Colon (tissue), 2 donors: ENCODE results near the gene SSH2.
"Not testable (repeated sequence)": the region's sequence is repeated elsewhere in the genome, so short reads cannot be mapped to it uniquely, and the experiment has no call there.

Source experiments
- FAIRE-seq: peaks from 2 replicates; lab custom pipeline; 2012; peaks lifted over from hg19 to GRCh38; lab: Jason Lieb, UNC
- donor health status: control.
- donor health status: control.

The SSH2 gene, protein sequence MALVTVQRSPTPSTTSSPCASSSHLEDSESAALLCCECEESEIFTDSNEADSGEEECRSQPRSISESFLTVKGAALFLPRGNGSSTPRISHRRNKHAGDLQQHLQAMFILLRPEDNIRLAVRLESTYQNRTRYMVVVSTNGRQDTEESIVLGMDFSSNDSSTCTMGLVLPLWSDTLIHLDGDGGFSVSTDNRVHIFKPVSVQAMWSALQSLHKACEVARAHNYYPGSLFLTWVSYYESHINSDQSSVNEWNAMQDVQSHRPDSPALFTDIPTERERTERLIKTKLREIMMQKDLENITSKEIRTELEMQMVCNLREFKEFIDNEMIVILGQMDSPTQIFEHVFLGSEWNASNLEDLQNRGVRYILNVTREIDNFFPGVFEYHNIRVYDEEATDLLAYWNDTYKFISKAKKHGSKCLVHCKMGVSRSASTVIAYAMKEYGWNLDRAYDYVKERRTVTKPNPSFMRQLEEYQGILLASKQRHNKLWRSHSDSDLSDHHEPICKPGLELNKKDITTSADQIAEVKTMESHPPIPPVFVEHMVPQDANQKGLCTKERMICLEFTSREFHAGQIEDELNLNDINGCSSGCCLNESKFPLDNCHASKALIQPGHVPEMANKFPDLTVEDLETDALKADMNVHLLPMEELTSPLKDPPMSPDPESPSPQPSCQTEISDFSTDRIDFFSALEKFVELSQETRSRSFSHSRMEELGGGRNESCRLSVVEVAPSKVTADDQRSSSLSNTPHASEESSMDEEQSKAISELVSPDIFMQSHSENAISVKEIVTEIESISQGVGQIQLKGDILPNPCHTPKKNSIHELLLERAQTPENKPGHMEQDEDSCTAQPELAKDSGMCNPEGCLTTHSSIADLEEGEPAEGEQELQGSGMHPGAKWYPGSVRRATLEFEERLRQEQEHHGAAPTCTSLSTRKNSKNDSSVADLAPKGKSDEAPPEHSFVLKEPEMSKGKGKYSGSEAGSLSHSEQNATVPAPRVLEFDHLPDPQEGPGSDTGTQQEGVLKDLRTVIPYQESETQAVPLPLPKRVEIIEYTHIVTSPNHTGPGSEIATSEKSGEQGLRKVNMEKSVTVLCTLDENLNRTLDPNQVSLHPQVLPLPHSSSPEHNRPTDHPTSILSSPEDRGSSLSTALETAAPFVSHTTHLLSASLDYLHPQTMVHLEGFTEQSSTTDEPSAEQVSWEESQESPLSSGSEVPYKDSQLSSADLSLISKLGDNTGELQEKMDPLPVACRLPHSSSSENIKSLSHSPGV (N-terminal part only)

DNA sequence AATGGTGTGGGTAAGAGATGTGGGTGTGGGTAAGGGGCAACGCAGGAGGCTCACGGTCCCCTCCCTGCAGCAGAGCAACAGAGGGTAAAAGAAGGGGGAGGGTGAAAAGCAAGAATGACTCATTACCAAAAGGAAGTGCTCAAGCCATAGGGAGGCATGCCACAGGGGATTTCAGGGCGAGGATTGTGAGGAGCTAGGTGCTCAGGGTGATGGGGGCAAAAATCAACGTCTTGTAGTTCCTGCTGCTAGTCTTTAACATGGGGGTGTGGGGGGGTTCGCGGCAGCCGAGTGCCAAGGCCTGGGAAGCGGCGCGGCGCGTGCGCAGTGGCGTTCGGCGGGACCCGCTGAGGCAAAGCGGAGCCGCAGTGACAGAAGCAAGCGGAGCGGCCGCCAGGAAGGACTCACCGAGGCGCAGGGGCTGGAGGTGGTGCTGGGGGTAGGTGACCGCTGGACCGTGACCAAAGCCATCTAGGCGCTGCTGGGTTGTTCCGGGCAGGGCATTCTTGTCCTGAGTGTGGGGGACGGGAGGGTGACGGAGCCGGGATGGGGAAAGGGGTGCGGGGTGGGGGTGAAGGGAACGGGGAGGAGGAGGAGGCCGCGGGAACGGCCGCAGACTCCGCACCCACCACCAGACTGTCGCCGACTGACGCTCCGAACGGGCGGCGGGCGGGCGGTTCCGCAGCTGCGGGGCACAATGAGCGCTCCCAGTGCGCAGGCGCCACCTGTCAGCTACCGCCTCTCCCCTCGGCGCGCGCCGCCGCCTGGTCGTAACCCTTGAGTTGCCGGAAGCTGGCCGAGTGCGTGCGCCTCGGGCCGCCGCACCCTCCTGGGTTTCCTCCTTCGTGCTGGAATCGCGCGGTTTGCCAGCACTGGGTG lies at the start of gene SSH2:
Gene SSH2, minus strand, starts transcription at position 696 of the 876 bp plus-strand sequence. Its CDS starts 228 bp downstream, at position 468.
- FAIRE-seq = no peak

DNA sequence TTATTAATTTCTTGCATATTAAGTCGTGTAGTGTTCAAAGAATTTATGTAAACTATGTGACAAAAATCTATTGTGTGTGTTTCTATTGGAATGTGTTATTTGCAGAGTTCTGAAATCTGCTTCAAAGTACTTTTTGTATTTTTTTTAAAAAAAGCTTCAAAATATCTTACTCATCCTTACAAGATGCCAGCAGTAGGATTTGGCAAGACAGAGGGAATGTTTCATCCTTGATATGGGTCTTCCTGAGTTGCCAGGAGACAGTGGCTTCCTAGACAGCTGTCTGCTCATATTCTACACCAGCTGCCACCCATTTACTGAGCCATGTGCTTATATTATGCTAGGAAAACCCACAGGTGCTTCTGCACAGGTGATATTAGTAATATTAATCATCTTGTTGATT lies 47.8 kb upstream of the SSH2 start:
- no peak for FAIRE-seq

DNA sequence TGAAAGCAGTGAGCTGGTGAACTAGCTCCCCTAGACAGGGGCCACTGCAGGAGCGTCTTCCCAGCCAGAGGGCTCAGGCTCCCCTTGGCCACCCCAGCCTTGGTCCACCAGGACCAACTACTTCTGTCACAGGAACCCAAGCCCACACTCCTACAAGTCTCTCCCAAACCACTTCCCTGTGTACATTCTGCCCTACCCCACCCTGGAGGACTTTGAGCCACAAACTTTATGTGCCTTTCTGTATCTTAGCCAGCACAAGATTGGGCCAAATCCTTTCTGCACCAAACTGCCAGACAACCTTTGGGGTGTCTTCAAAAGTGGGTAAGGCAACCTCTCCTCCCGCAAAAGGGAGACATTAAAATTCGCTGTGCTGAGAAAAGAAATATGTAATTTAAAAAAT lies 43.0 kb upstream of the SSH2 start:
- FAIRE-seq = no peak

DNA sequence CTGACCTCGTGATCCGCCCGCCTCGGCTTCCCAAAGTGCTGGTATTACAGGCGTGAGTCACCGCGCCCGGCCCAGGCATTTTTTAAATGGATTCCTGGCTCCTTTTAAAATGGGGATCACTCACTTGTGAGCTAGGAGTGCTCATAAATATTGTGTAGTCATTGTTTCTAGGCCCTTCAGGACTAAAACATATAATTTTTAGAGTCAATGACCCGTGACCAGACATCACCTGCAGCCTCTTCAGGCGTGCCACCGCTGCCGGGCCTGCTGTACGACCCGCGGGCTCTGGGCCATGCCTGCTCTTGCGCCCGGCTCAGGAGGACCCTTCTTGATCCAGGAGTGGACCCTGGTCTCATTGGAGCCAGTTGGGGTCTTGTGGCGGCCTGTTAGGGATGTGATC lies 42.2 kb upstream of the SSH2 start:
- no peak for FAIRE-seq

DNA sequence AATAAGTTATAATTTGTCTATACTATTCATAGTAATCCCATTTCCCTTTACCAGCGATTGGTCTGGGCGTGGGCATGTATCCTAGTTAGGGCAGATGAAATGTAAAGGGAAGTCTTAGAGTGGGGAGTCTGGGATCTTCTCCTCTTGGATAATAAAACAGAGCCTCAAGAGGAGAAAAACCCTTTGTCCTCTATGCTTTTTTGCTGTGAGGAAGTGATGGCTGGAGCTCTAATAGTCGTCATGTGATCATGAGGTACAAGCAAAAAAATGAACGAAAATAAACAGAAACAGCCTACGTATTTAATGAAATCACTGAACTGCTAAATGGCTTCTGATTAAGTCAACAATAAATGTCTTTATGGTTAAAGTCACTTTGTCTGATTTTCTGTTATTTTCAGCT lies 38.2 kb upstream of the SSH2 start:
- FAIRE-seq = no peak

DNA sequence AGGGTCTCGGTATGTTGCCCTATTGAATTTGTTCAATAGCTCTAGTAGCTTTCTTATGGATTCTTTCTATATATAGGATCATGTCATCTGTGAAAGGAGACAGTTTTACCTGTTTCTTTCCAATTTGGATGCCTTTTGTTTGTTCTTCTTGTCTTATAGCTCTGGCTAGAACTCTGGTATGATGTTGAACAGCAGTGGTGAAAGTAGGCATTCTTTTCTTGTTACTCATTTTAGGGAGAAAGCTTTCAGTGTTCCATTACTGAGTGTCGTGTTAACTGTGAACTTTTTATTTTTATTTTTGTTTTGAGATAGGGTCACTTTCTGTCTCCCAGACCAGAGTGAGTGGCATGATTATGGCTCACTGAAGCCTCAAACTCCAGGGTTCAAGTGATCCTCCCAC lies 32.6 kb upstream of the SSH2 start:
- no peak for FAIRE-seq

GRCh38 chr17:29959658-29960337 lies 29.8 kb upstream of the SSH2 start:
- no peak for FAIRE-seq

- FAIRE-seq = no peak
These were observed 29.1 kb upstream of the SSH2 start for GRCh38 chr17:29958947-29959657.

DNA sequence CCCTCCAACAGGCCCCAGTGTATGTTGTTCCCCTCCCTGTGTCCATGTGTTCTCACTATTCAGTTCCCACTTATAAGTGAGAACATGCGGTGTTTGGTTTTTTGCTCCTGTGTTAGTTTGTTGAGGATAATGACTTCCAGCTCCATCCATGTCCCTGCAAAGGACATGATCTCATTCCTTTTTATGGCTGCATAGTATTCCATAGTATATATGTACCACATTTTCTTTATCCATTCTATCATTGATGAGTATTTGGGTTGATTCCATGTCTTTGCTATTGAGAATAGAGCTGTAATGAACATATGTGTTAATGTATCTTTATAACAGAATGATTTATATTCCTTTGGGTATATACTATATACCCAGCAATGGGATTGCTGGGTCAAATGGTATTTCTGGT lies 27.5 kb upstream of the SSH2 start:
- FAIRE-seq = not testable (repeated sequence)

DNA sequence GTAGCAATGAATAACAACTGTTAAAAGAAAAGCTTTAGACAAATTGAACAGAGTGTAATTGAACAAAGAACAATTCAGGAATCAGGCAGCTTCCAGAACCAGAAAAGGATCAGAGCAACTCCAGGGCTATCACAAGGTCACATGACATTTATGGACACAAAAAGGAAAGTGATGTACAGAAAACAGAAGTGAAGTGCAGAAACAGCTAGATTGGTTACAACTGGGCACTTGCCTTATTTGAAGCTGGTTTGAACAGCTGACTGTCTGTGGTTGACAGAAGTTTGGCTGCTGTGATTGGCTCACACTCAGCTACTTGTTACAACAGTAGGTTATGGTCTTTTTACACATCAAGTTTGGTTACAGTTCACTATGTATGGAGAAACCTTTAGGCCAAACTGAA lies 26.2 kb upstream of the SSH2 start:
- FAIRE-seq = no peak

DNA sequence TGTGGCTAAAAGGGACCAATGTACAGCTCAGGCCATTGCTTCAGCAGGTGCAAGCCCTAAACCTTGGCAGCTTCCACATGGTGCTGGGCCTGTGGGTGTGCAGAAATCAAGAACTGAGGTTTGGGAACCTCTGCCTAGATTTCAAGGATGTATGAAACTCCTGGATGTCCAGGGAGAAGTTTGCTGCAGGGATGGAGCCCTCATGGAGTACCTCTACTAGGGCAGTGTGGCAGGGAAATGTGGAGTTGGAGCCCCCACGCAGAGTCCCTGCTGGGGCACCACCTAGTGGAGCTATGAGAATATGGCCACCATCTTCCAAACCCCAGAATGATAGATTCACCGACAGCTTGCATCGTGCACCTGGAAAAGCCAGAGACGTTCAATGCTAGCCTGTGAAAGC lies 24.4 kb upstream of the SSH2 start:
- no peak for FAIRE-seq

GRCh38 chr17:29949696-29950095 lies 19.7 kb upstream of the SSH2 start:
- no peak for FAIRE-seq

DNA sequence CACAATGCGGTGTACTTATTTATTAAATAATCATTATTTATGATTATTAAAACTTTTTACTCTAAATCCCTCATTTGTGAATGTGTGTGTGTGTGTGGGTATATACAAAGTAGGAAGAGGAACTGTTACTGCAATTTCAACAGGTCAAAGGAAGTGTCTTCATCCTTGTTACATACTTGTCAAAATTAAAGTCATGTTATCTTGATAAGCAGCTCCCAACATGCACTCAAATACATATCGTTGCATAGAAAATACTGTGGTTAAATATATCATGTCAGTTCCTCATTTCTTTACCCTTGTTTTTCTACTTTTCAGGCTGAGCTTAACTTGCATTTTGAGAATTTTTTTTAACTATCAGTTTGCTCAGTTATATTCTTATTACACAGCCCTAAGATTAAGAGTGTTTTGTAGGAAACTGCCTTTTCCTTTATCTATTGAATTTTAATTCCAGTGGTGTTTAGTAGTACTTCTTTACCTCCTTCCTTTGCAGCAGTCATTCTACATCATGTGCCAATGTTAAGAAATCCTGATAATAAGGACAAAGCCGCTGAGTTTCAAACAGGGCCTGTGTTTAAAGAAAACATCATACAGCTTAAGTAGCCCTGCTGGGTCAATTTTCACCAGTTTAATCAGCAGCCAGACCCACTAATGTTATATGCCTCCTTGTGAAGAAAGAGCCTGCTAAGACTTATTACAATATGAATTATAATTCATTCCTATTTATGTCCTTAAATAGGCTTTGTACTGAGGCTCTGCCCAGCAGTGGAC lies 18.6 kb upstream of the SSH2 start:
- FAIRE-seq = no peak

GRCh38 chr17:29945281-29945680 lies 15.3 kb upstream of the SSH2 start:
- no peak for FAIRE-seq

GRCh38 chr17:29941334-29941733 lies 11.3 kb upstream of the SSH2 start, which contains the start of gene EFCAB5:
Gene EFCAB5 (plus strand): TSS chr17:29941634. CDS start chr17:29941797, 163 bp downstream.
- no peak for FAIRE-seq

GRCh38 chr17:29936724-29937123 lies 6.7 kb upstream of the SSH2 start:
- no peak for FAIRE-seq

GRCh38 chr17:29935909-29936308 lies 5.9 kb upstream of the SSH2 start:
- not testable (repeated sequence) for FAIRE-seq

GRCh38 chr17:29933379-29933778 lies 3.4 kb upstream of the SSH2 start:
- no peak for FAIRE-seq

DNA sequence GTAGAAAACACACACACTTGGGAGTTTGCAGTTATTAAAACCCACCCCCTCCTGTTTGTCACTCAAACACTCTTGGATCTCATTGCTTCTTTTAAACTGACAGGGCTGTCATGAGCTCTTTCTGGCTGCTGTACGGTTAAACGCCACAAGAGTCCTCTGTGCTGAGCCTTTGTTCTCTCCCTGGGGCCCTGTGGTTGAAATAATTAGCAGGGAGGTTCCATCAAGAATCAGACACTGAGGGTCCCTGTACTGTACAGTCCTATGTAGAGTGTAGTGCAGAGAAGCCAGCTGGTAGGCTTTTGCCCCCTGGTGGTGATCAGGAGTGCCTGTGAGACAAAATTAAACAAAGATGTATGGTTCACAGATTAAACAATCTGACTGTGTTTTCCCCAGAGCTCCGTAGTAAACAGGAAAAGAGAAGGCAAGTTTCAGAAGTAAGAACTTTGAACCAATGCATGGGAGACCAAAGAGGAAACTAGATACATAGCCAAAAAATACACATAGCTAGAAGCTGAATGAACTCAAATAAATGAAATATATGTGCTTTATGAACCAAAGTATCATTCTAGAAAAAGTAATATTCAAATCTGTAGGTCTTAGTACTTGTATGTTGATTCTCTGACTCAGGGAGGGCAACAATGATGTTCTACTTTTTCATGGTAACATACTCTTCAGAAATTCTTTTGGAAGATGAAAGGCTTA lies 1.4 kb upstream of the SSH2 start:
- FAIRE-seq = no peak
